ENCODE measurements around the gene BORCS6.

Gene BORCS6

DNA sequence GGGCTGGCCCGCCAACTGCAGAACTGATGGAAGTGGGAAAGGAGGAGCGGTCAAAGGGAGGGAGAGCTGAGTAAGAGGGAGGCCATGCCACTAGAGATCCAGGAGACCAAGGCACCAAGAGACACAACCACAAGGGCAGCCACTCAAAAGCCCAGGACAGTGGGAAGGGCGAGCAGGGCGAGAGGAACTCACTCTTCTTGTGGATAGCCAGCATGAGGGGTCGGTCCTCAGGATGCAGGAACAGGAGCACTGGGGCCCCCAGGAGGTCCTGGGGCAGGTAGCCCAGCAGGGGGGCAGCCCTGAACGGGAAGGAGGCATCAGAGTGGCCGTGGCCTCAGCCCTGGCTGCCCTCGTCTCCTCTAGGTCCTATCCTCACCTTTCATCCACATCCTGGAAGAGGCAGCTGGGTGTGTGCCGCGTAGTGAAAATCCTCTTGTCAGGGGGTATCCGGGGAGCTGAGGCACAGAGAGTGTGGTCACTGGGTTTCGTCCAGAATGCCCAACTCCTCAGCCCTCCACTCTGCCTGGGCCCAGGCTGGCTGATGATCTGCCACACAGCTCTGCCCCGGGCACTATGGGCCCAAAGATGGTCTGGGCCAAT, 42.1 kb downstream of the BORCS6 start:
- Histone ChIP-seq H3K4me3 (ENCODE audit: low read depth in 1 of 2, low read length in 1 of 2) (no peak overlapping the region), H3K27me3 (peaks cover 12% of the 10 kb centered on the region), H3K9me3 (no peaks in the 10 kb centered on the region), H3K27ac (no peak overlapping the region), H3K4me1 (ENCODE audit: control insufficient read depth in 1 of 2, insufficient read depth in 1 of 2, low read depth in 1 of 2, low read length in 1 of 2) (peaks cover 25 to 26% of the 10 kb centered on the region in 2 experiments), H3K36me3 (peaks cover 15% of the 10 kb centered on the region)
- TF ChIP-seq, protein P1, sequence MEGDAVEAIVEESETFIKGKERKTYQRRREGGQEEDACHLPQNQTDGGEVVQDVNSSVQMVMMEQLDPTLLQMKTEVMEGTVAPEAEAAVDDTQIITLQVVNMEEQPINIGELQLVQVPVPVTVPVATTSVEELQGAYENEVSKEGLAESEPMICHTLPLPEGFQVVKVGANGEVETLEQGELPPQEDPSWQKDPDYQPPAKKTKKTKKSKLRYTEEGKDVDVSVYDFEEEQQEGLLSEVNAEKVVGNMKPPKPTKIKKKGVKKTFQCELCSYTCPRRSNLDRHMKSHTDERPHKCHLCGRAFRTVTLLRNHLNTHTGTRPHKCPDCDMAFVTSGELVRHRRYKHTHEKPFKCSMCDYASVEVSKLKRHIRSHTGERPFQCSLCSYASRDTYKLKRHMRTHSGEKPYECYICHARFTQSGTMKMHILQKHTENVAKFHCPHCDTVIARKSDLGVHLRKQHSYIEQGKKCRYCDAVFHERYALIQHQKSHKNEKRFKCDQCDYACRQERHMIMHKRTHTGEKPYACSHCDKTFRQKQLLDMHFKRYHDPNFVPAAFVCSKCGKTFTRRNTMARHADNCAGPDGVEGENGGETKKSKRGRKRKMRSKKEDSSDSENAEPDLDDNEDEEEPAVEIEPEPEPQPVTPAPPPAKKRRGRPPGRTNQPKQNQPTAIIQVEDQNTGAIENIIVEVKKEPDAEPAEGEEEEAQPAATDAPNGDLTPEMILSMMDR (IDR thresholded peaks at IDR 0.05) = no peak

DNA sequence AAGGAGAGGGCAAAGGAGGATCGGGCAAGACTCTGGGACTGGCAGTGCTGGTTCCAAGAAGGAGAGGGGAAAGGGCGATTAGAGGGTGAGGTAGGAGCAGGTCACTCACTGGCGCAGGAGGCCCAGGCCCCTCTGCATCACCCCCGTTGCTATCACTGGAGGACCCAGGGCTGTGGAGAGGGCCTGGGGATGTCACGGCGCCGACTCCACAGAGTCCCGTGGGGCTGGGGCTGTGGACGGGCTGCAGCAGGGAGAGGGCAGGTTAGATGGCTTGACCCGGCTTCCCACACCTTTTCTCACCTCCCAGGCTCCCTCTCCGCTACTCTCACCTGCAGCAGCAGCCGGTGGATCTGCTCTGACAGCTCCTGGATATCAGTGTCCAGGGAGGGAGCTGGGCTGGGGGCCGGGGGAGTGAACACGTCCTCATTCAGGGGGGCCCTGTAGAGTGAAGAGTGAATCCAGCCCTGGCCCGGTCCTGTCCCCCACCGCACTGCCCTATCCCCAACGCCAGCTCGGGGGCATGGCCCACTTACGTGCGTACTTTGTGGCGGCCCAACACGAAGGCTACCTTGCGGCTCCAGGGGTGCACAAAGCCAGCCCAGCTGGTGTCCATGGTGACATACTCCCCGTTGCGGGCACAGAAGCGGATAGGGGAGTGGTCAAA, 42.7 kb downstream of the BORCS6 start:
- TF ChIP-seq, protein P1 (IDR thresholded peaks at IDR 0.05) = no peak
- Histone ChIP-seq H3K4me1 (ENCODE audit: control insufficient read depth in 1 of 2, insufficient read depth in 1 of 2, low read depth in 1 of 2, low read length in 1 of 2) (peaks cover 18 to 19% of the 10 kb centered on the region in 2 experiments), H3K27me3 (peaks cover 6% of the 10 kb centered on the region), H3K36me3 (peaks cover 15% of the 10 kb centered on the region), H3K9me3 (no peaks in the 10 kb centered on the region), H3K27ac (no peak overlapping the region), H3K4me3 (ENCODE audit: low read depth in 1 of 2, low read length in 1 of 2) (no peak overlapping the region)

DNA sequence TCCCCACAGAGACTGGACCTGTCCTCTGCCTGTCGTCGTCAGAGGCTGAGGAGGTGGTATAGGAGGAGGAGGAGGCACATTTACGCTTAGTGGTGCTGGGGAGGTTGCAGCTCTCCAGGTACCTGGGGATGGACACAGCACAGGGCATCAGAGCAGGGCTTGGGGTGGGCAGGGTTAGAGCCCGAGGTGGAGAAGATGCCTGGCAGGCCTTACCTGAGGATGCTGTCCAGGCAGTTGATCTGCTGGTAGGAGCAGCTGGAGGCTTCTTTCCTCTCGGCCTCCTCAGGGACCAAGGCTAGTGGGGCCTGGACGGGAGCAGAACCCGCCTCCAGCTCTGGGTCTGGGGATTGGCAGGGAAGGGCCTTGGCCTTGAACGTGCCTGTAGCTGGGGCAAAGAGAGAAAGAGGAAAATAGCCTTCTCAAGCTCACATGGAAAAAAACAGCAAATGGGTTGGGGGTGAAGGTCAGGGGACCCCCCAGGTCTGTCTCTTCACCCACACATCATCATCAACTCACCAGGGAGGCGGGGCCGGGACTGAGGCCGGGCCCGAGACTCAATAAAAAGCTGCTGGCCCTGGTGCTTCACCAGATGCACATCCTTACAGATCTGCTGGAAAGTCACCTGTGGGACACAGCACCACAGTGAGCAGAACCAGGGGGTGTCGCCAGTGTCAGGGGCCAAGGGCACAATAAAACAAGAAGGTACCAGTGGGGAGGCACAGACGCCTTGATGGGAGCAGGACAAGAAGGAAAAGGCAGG, 43.4 kb downstream of the BORCS6 start:
- H3K36me3 ChIP-seq = peaks cover 15% of the 10 kb centered on the region
- H3K27me3 ChIP-seq = no peaks in the 10 kb centered on the region
- H3K9me3 ChIP-seq = no peaks in the 10 kb centered on the region
- H3K4me3 ChIP-seq (ENCODE audit: low read depth in 1 of 2, low read length in 1 of 2) = no peak overlapping the region
- TF ChIP-seq, protein P1 (IDR thresholded peaks at IDR 0.05) = no peak
- H3K4me1 ChIP-seq (ENCODE audit: control insufficient read depth in 1 of 2, insufficient read depth in 1 of 2, low read depth in 1 of 2, low read length in 1 of 2) = peaks cover 11 to 12% of the 10 kb centered on the region in 2 experiments
- no peak overlapping the region for H3K27ac ChIP-seq

GRCh38 chr17:8145811-8146210, 44.2 kb downstream of the BORCS6 start:
- Histone ChIP-seq H3K9me3 (no peaks in the 10 kb centered on the region), H3K27me3 (no peaks in the 10 kb centered on the region), H3K4me1 (ENCODE audit: control insufficient read depth in 1 of 2, insufficient read depth in 1 of 2, low read depth in 1 of 2, low read length in 1 of 2) (peaks cover 4 to 5% of the 10 kb centered on the region in 2 experiments), H3K27ac (no peak overlapping the region), H3K36me3 (peaks cover 15% of the 10 kb centered on the region), H3K4me3 (ENCODE audit: low read depth in 1 of 2, low read length in 1 of 2) (no peak overlapping the region)
- TF ChIP-seq, protein P1 (IDR thresholded peaks at IDR 0.05) = no peak

GRCh38 chr17:8144401-8145231, 45.4 kb downstream of the BORCS6 start:
- Histone ChIP-seq H3K4me3 (ENCODE audit: low read depth in 1 of 2, low read length in 1 of 2) (no peak overlapping the region), H3K36me3 (peaks cover 10% of the 10 kb centered on the region), H3K27ac (no peak overlapping the region)

More at GRCh38 chr17:8144401-8145231, 45.4 kb downstream of the BORCS6 start:
- no peaks in the 10 kb centered on the region for H3K27me3 ChIP-seq
- TF ChIP-seq, protein P1 (IDR thresholded peaks at IDR 0.05) = no peak
- H3K4me1 ChIP-seq (ENCODE audit: control insufficient read depth in 1 of 2, insufficient read depth in 1 of 2, low read depth in 1 of 2, low read length in 1 of 2) = peaks cover 4 to 7% of the 10 kb centered on the region in 2 experiments
- H3K9me3 ChIP-seq = no peaks in the 10 kb centered on the region

All from neutrophil (primary cell).